HUES48 (cell line): Measurements from ENCODE around the gene MYH8.
A peak's percentile ranks its signal among the peaks of the same experiment; 100 is the strongest.

Source experiments
- H3K27ac ChIP-seq: one replicate; pipeline ENCODE4 v1.7.0; 2013; ENCODE audit warnings: low read depth, low read length, inconsistent platforms
- H3K27me3 ChIP-seq: 2 replicates; pipeline ENCODE4 v1.6.1; 2013; ENCODE audit warnings: mild to moderate bottlenecking, low read length; ENCODE audit not compliant: control insufficient read depth, insufficient read depth
- H3K36me3 ChIP-seq: 2 replicates; pipeline ENCODE4 v1.6.1; 2013; ENCODE audit warnings: low read length; ENCODE audit not compliant: control insufficient read depth, insufficient read depth
- H3K4me1 ChIP-seq: 2 replicates; pipeline ENCODE4 v1.6.1; 2013; ENCODE audit warnings: mild to moderate bottlenecking, low read length; ENCODE audit not compliant: control insufficient read depth, insufficient read depth
- H3K4me3 ChIP-seq: 2 replicates; pipeline ENCODE4 v1.5.1; 2013; ENCODE audit warnings: mild to moderate bottlenecking, low read depth, low read length
- H3K9ac ChIP-seq: 2 replicates; pipeline ENCODE4 v1.6.1; 2013; ENCODE audit warnings: mild to moderate bottlenecking, low read depth, low read length, moderate library complexity
- H3K9me3 ChIP-seq: 2 replicates; pipeline ENCODE4 v1.6.1; 2013; ENCODE audit warnings: low read length; ENCODE audit not compliant: control insufficient read depth, insufficient read depth

MYH8 gene

GRCh38 chr17:10380631-10381408 lies 40.9 kb downstream of the MYH8 start:
- H3K4me1 ChIP-seq: peaks cover 13% of the 10 kb centered on the region; the same call in 1 of the 2 replicates

GRCh38 chr17:10372906-10373305 lies 48.8 kb downstream of the MYH8 start, which contains the start of gene MYH13:
MYH13 (minus strand) TSS chr17:10373006; CDS start chr17:10364530, 8,476 bp downstream.
- H3K27me3 ChIP-seq: no peaks in the 10 kb centered on the region
- H3K4me1 ChIP-seq: no peaks in the 10 kb centered on the region
- no peak within 1 kb of the TSS for H3K4me3 ChIP-seq
- H3K9ac ChIP-seq: no peak within 1 kb of the TSS
- H3K36me3 ChIP-seq: no peaks in the 10 kb centered on the region
- no peak within 1 kb of the TSS for H3K27ac ChIP-seq
- H3K9me3 ChIP-seq: no peaks in the 10 kb centered on the region

More at GRCh38 chr17:10380631-10381408, 40.9 kb downstream of the MYH8 start:
- Histone ChIP-seq H3K27ac (peak overlapping the region; percentile 21), H3K36me3 (no peaks in the 10 kb centered on the region), H3K27me3 (no peaks in the 10 kb centered on the region), H3K4me3 (no peak overlapping the region), H3K9me3 (no peaks in the 10 kb centered on the region), H3K9ac (no peak overlapping the region)

- no peaks in the 10 kb centered on the region for H3K36me3 ChIP-seq
Measured at GRCh38 chr17:10370016-10370608, 51.6 kb downstream of the MYH8 start.

GRCh38 chr17:10369239-10369638 lies 52.5 kb downstream of the MYH8 start:
- no peaks in the 10 kb centered on the region for H3K9me3 ChIP-seq
- no peak overlapping the region for H3K27ac ChIP-seq
- H3K36me3 ChIP-seq: no peaks in the 10 kb centered on the region
- no peaks in the 10 kb centered on the region for H3K4me1 ChIP-seq
- no peak overlapping the region for H3K4me3 ChIP-seq
- no peak overlapping the region for H3K9ac ChIP-seq
- H3K27me3 ChIP-seq: no peaks in the 10 kb centered on the region

More at GRCh38 chr17:10370016-10370608, 51.6 kb downstream of the MYH8 start:
- Histone ChIP-seq H3K9ac (no peak overlapping the region), H3K9me3 (no peaks in the 10 kb centered on the region), H3K27ac (no peak overlapping the region), H3K27me3 (no peaks in the 10 kb centered on the region), H3K4me3 (no peak overlapping the region), H3K4me1 (no peaks in the 10 kb centered on the region)

- no peak overlapping the region for H3K27ac ChIP-seq
- no peaks in the 10 kb centered on the region for H3K27me3 ChIP-seq
Measured at GRCh38 chr17:10368561-10368960, 53.2 kb downstream of the MYH8 start.

GRCh38 chr17:10360578-10360977 lies 61.2 kb downstream of the MYH8 start:
- Histone ChIP-seq H3K27ac (no peak overlapping the region), H3K4me3 (no peak overlapping the region), H3K27me3 (no peaks in the 10 kb centered on the region), H3K9ac (no peak overlapping the region), H3K9me3 (no peaks in the 10 kb centered on the region), H3K4me1 (no peaks in the 10 kb centered on the region), H3K36me3 (no peaks in the 10 kb centered on the region)

More at GRCh38 chr17:10368561-10368960, 53.2 kb downstream of the MYH8 start:
- Histone ChIP-seq H3K36me3 (no peaks in the 10 kb centered on the region), H3K9me3 (no peaks in the 10 kb centered on the region), H3K9ac (no peak overlapping the region), H3K4me3 (no peak overlapping the region), H3K4me1 (no peaks in the 10 kb centered on the region)

- H3K4me1 ChIP-seq: no peaks in the 10 kb centered on the region
- no peaks in the 10 kb centered on the region for H3K36me3 ChIP-seq
- H3K9ac ChIP-seq: no peak overlapping the region
- no peak overlapping the region for H3K4me3 ChIP-seq
- no peaks in the 10 kb centered on the region for H3K9me3 ChIP-seq
- H3K27me3 ChIP-seq: no peaks in the 10 kb centered on the region
- H3K27ac ChIP-seq: no peak overlapping the region
Measured at GRCh38 chr17:10357768-10358167, 64.0 kb downstream of the MYH8 start.

GRCh38 chr17:10354651-10355050 lies 67.1 kb downstream of the MYH8 start:
- Histone ChIP-seq H3K27ac (no peak overlapping the region), H3K4me1 (no peaks in the 10 kb centered on the region), H3K9ac (no peak overlapping the region), H3K36me3 (no peaks in the 10 kb centered on the region), H3K4me3 (no peak overlapping the region), H3K9me3 (no peaks in the 10 kb centered on the region), H3K27me3 (no peaks in the 10 kb centered on the region)

GRCh38 chr17:10352893-10353292 lies 68.9 kb downstream of the MYH8 start:
- Histone ChIP-seq H3K36me3 (no peaks in the 10 kb centered on the region), H3K27ac (no peak overlapping the region), H3K9me3 (no peaks in the 10 kb centered on the region), H3K4me1 (no peaks in the 10 kb centered on the region), H3K9ac (no peak overlapping the region), H3K4me3 (no peak overlapping the region), H3K27me3 (no peaks in the 10 kb centered on the region)

- no peak overlapping the region for H3K9ac ChIP-seq
- no peaks in the 10 kb centered on the region for H3K36me3 ChIP-seq
- H3K9me3 ChIP-seq: no peaks in the 10 kb centered on the region
- H3K4me3 ChIP-seq: no peak overlapping the region
- H3K27me3 ChIP-seq: no peaks in the 10 kb centered on the region
- no peaks in the 10 kb centered on the region for H3K4me1 ChIP-seq
- no peak overlapping the region for H3K27ac ChIP-seq
Measured at GRCh38 chr17:10349403-10349802, 72.3 kb downstream of the MYH8 start.

- Histone ChIP-seq H3K27me3 (no peaks in the 10 kb centered on the region), H3K4me3 (no peak overlapping the region), H3K27ac (no peak overlapping the region), H3K4me1 (no peaks in the 10 kb centered on the region), H3K9me3 (no peaks in the 10 kb centered on the region), H3K9ac (no peak overlapping the region), H3K36me3 (no peaks in the 10 kb centered on the region)
Measured at GRCh38 chr17:10344816-10345215, 76.9 kb downstream of the MYH8 start.
